H9 (cell line): Measurements from ENCODE around the gene TMSB10. TPM values are rescaled to one million over a fixed set of nuclear protein-coding genes. Genes with fewer than 3 reads are reported as not detected.
"Not testable (repeated sequence)": the region's sequence is repeated elsewhere in the genome, so short reads cannot be mapped to it uniquely, and the experiment has no call there.

ENCODE experiments used
- DNase-seq: peaks from one replicate; pipeline ENCODE4 v3.0.0-alpha.2; 2017
- H2AFZ ChIP-seq: one replicate; pipeline ENCODE4 v1.6.1; 2013; ENCODE audit warnings: mild to moderate bottlenecking, low read length, control low read depth, moderate library complexity
- H2AK5ac ChIP-seq: 2 replicates; pipeline ENCODE4 v1.6.1; 2013; ENCODE audit warnings: low read length, control low read depth, mixed read lengths; ENCODE audit not compliant: insufficient read length
- H2BK120ac ChIP-seq: one replicate; pipeline ENCODE4 v1.6.1; 2013; ENCODE audit warnings: low read depth, mild to moderate bottlenecking, low read length, control low read depth, inconsistent platforms; ENCODE audit not compliant: poor library complexity, severe bottlenecking
- H2BK12ac ChIP-seq: 2 replicates; pipeline ENCODE4 v1.6.1; 2013; ENCODE audit warnings: low read length, control low read depth, mixed read lengths, low read depth; ENCODE audit not compliant: insufficient read length
- H2BK15ac ChIP-seq: 2 replicates; pipeline ENCODE4 v1.6.1; 2013; ENCODE audit warnings: low read depth, low read length, control low read depth
- H2BK20ac ChIP-seq: one replicate; pipeline ENCODE4 v1.6.1; 2013; ENCODE audit warnings: low read depth, mild to moderate bottlenecking, low read length, control low read depth, inconsistent platforms; ENCODE audit not compliant: poor library complexity, severe bottlenecking
- H2BK5ac ChIP-seq: 2 replicates; pipeline ENCODE4 v1.6.1; 2013; ENCODE audit warnings: low read length, control low read depth, mixed read lengths; ENCODE audit not compliant: insufficient read length
- H3K14ac ChIP-seq: 2 replicates; pipeline ENCODE4 v1.6.1; 2013; ENCODE audit warnings: low read length, control low read depth; ENCODE audit not compliant: insufficient read depth
- H3K18ac ChIP-seq: 2 replicates; pipeline ENCODE4 v1.6.1; 2013; ENCODE audit warnings: low read depth, mild to moderate bottlenecking, mixed read lengths, low read length, control low read depth; ENCODE audit not compliant: insufficient read length
- H3K23ac ChIP-seq: 2 replicates; pipeline ENCODE4 v1.6.1; 2013; ENCODE audit warnings: low read length, control low read depth, mixed read lengths, low read depth; ENCODE audit not compliant: insufficient read length
- H3K23me2 ChIP-seq: 2 replicates; pipeline ENCODE4 v1.6.1; 2013; ENCODE audit warnings: low read depth, mild to moderate bottlenecking, mixed read lengths, low read length, control low read depth; ENCODE audit not compliant: insufficient read length, poor library complexity, severe bottlenecking
- H3K27ac ChIP-seq: 2 replicates; pipeline ENCODE4 v1.5.1; 2013; ENCODE audit warnings: low read length, control low read depth, mixed read lengths, low read depth; ENCODE audit not compliant: insufficient read length
- H3K27me3 ChIP-seq: 2 replicates; pipeline ENCODE4 v1.6.1; 2013; ENCODE audit warnings: low read length, control low read depth, inconsistent platforms; ENCODE audit not compliant: insufficient read depth
- H3K4ac ChIP-seq: 2 replicates; pipeline ENCODE4 v1.6.1; 2013; ENCODE audit warnings: low read depth, mild to moderate bottlenecking, control low read depth, inconsistent platforms, low read length, moderate library complexity
- H3K4me1 ChIP-seq: 2 replicates; pipeline ENCODE4 v1.6.1; 2013; ENCODE audit warnings: low read length, control low read depth, inconsistent platforms; ENCODE audit not compliant: insufficient read depth
- H3K4me2 ChIP-seq: 2 replicates; pipeline ENCODE4 v1.6.1; 2013; ENCODE audit warnings: low read length, control low read depth, mixed read lengths; ENCODE audit not compliant: insufficient read length, insufficient read depth
- H3K56ac ChIP-seq: 2 replicates; pipeline ENCODE4 v1.6.1; 2013; ENCODE audit warnings: low read depth, mild to moderate bottlenecking, mixed read lengths, low read length, control low read depth; ENCODE audit not compliant: insufficient read length
- H3K79me1 ChIP-seq: 2 replicates; pipeline ENCODE4 v1.6.1; 2013; ENCODE audit warnings: low read depth, mild to moderate bottlenecking, moderate library complexity, low read length, control low read depth, inconsistent platforms; ENCODE audit not compliant: insufficient read depth, poor library complexity, severe bottlenecking
- H3K79me2 ChIP-seq: 2 replicates; pipeline ENCODE4 v1.6.1; 2013; ENCODE audit warnings: low read length, control low read depth, inconsistent platforms; ENCODE audit not compliant: insufficient read depth
- H3K9ac ChIP-seq: 2 replicates; pipeline ENCODE4 v1.6.1; 2013; ENCODE audit warnings: low read length, control low read depth, mixed read lengths; ENCODE audit not compliant: insufficient read length; ENCODE audit errors: extremely low read depth
- H3K9me3 ChIP-seq: one replicate; pipeline ENCODE4 v1.6.1; 2013; ENCODE audit warnings: low read depth, low read length, inconsistent platforms; ENCODE audit not compliant: control insufficient read depth
- H3T11ph ChIP-seq: one replicate; pipeline ENCODE4 v1.6.1; 2013; ENCODE audit warnings: mild to moderate bottlenecking, low read length, control low read depth, inconsistent platforms
- H4K20me1 ChIP-seq: one replicate; pipeline ENCODE4 v1.6.1; 2013; ENCODE audit not compliant: control insufficient read depth, insufficient read length, insufficient read depth
- H4K5ac ChIP-seq: 2 replicates; pipeline ENCODE4 v1.6.1; 2013; ENCODE audit warnings: low read depth, mild to moderate bottlenecking, mixed read lengths, low read length, control low read depth; ENCODE audit not compliant: insufficient read length
- H4K8ac ChIP-seq: replicated peaks from 2 replicates; pipeline ENCODE4 v1.6.1; 2013; ENCODE audit warnings: low read length, control low read depth, mixed read lengths, low read depth; ENCODE audit not compliant: insufficient read length
- H4K91ac ChIP-seq: 2 replicates; pipeline ENCODE4 v1.6.1; 2013; ENCODE audit warnings: low read depth, mild to moderate bottlenecking, moderate library complexity, mixed read lengths, low read length, control low read depth; ENCODE audit not compliant: insufficient read length
- H3K27ac Mint-ChIP-seq, 3 experiments: 2 replicates in 2 of 3; 3 replicates in 1 of 3; pipeline ENCODE4 v1.8.0; 2020 to 2021; ENCODE audit warnings: mixed read lengths in 3 of 3, mild to moderate bottlenecking in 1 of 3, moderate library complexity in 1 of 3
- H3K27me3 Mint-ChIP-seq: 2 replicates; pipeline ENCODE4 v1.8.0; 2021; ENCODE audit warnings: low read depth, mild to moderate bottlenecking, moderate library complexity, mixed read lengths
- H3K36me3 Mint-ChIP-seq, 3 experiments: 2 replicates in 2 of 3; 3 replicates in 1 of 3; pipeline ENCODE4 v1.8.0; 2020 to 2021; ENCODE audit warnings: low read depth in 3 of 3, mixed read lengths in 3 of 3; ENCODE audit not compliant: insufficient read depth in 1 of 3
- H3K4me1 Mint-ChIP-seq, 2 experiments: 2 replicates each; pipeline ENCODE4 v1.8.0; 2020; ENCODE audit warnings: mixed read lengths in 2 of 2
- H3K4me3 Mint-ChIP-seq, 2 experiments: 2 replicates in 1 of 2; 3 replicates in 1 of 2; pipeline ENCODE4 v1.8.0; 2020 to 2021; ENCODE audit warnings: mild to moderate bottlenecking in 2 of 2, mixed read lengths in 2 of 2, moderate library complexity in 1 of 2
- H3K9me3 Mint-ChIP-seq, 2 experiments: 2 replicates in 1 of 2; 3 replicates in 1 of 2; pipeline ENCODE4 v1.8.0; 2020; ENCODE audit warnings: mild to moderate bottlenecking in 2 of 2, mixed read lengths in 2 of 2, moderate library complexity in 1 of 2
- CTCF ChIP-seq: fragments of 200-600 bp; sonication (generic); conservative IDR thresholded peaks from 3 replicates; pipeline ENCODE4 v1.8.0; 2021; ENCODE audit warnings: antibody characterized with exemption, mild to moderate bottlenecking
- WGBS: extraction: QIAGEN DNeasy Blood & Tissue Kit; methylation state at CpG from one replicate; pipeline ENCODE4 v1.1.7; 2013; ENCODE audit warnings: missing lambda C conversion rate, low lambda C conversion rate, mixed read lengths; ENCODE audit not compliant: insufficient read length; ENCODE audit errors: extremely low coverage; 5-methylcytosine and 5-hydroxymethylcytosine counted together
- total RNA-seq: library from RNA; stranded (reverse); gene quantifications from 2 replicates; pipeline ENCODE4 v1.2.1, GENCODE V29; 2021

TMSB10 gene
- total RNA-seq, 1 experiment from 2014 or later: 755 TPM

- H3K4me2 ChIP-seq: no peak overlapping the region
- H3K4me3 Mint-ChIP-seq: no peak overlapping the region
- no peak overlapping the region for H3K4ac ChIP-seq
- H3K79me1 ChIP-seq: no peaks in the 10 kb centered on the region
- H3K27ac ChIP-seq: no peak overlapping the region
- H3K4me1 Mint-ChIP-seq: peaks cover 11 to 15% of the 10 kb centered on the region in 2 experiments
- H2BK5ac ChIP-seq: no peak overlapping the region
- H3K14ac ChIP-seq: no peak overlapping the region
- no peak overlapping the region for H3K18ac ChIP-seq
- H2AK5ac ChIP-seq: no peak overlapping the region
- H3K4me1 ChIP-seq: no peaks in the 10 kb centered on the region
- no peak for DNase-seq
- no CpG with 5 or more reads among the region's 3 CpGs for WGBS
- H4K20me1 ChIP-seq: no peaks in the 10 kb centered on the region
- no peak overlapping the region for H3K27ac Mint-ChIP-seq
- no peak overlapping the region for H3T11ph ChIP-seq
- H2AFZ ChIP-seq: no peak overlapping the region
- no peak overlapping the region for H4K5ac ChIP-seq
- H2BK20ac ChIP-seq: no peak overlapping the region
- H2BK120ac ChIP-seq: no peak overlapping the region
- no peak overlapping the region for H4K91ac ChIP-seq
- H3K9ac ChIP-seq: no peak overlapping the region
- no peak overlapping the region for H3K23ac ChIP-seq
- H3K56ac ChIP-seq: no peak overlapping the region
- no peak for TF ChIP-seq CTCF
- no peaks in the 10 kb centered on the region for H3K79me2 ChIP-seq
- H3K23me2 ChIP-seq: no peaks in the 10 kb centered on the region
- no peaks in the 10 kb centered on the region for H3K9me3 ChIP-seq
- H2BK15ac ChIP-seq: no peak overlapping the region
- no peak overlapping the region for H2BK12ac ChIP-seq
- H3K27me3 Mint-ChIP-seq: peaks cover 64% of the 10 kb centered on the region
- no peak overlapping the region for H4K8ac ChIP-seq
- H3K36me3 Mint-ChIP-seq: no peaks in the 10 kb centered on the region; a peak in 1 of 7 replicates
- H3K9me3 Mint-ChIP-seq: peaks cover 0 to 2% of the 10 kb centered on the region in 2 experiments; a peak in 1 of 5 replicates
- H3K27me3 ChIP-seq: no peaks in the 10 kb centered on the region
Observed at GRCh38 chr2:84866122-84866521, 39.3 kb upstream of the TMSB10 start.

- H3K27ac ChIP-seq, H3K9me3 ChIP-seq, DNase-seq, H3K79me2 ChIP-seq, H4K5ac ChIP-seq, H2BK12ac ChIP-seq, H2BK120ac ChIP-seq, H2AFZ ChIP-seq, H3K23ac ChIP-seq, H3K27me3 ChIP-seq, H3K4me1 Mint-ChIP-seq, H2BK15ac ChIP-seq, H3K79me1 ChIP-seq, H3K56ac ChIP-seq, H2AK5ac ChIP-seq, H3K4me3 Mint-ChIP-seq, H2BK20ac ChIP-seq, H4K91ac ChIP-seq, H3K27ac Mint-ChIP-seq, H3K4ac ChIP-seq, H3T11ph ChIP-seq, H4K20me1 ChIP-seq, H3K4me2 ChIP-seq, H3K18ac ChIP-seq, H4K8ac ChIP-seq, H3K23me2 ChIP-seq, H3K9me3 Mint-ChIP-seq, H3K9ac ChIP-seq, H3K36me3 Mint-ChIP-seq, H2BK5ac ChIP-seq, H3K4me1 ChIP-seq, H3K14ac ChIP-seq: not testable (repeated sequence)
- no CpG with 5 or more reads among the region's 4 CpGs for WGBS
- H3K27me3 Mint-ChIP-seq: peaks cover 67% of the 10 kb centered on the region
Observed at GRCh38 chr2:84868327-84868726, 37.1 kb upstream of the TMSB10 start.
